ENCODE measurements around the gene ZBTB3. TPM values are rescaled to one million over a fixed set of nuclear protein-coding genes. Genes with fewer than 3 reads are reported as not detected.

The ZBTB3 gene
- total and polyA plus RNA-seq, 2 donors (not counting 3 experiments of a cell fraction or from before 2014, with no cell fraction given): 3.7 to 6.9 TPM

DNA sequence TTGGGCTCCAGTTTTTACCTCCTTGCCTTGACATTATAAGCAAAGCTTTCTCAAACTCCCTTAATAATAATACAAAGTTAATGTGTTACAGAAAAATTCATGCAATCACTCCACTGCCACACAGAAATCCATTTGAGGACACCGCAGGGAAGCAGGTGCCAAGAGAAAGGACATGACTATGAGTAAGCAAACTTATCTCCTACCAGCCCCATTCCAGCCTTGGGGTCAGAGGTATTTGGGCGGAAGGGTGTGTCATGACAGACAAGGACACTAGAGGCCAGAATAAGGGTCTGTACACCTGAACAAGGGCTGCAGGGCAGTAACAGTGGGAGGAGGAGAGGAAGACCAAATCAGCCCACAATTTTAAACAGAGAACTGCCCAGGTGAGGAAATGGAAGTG is 40.6 kb downstream of the ZBTB3 start:
- FAIRE-seq (no peak), DNase-seq (ENCODE audit: low read depth, low spot score) (no peak)
- H3K9ac ChIP-seq (replicated peaks; ENCODE audit: extremely low read depth, insufficient read depth, low read length): no peak overlapping the region
- no TSS peak for BruUV-seq (replicated peaks)
- H2AFZ ChIP-seq (ENCODE audit: low read depth, low read length): no peak overlapping the region
- no peaks in the 10 kb centered on the region for H4K20me1 ChIP-seq (replicated peaks; ENCODE audit: control insufficient read depth, extremely low read depth, insufficient read depth, low read length)
- ChIA-PET POLR2A (no interaction called here), CTCF (interaction anchor here (0.7 to 1.2 kb wide), 2 partner anchors 11 to 289 kb away, joined by 3 read pairs; no protein-coding TSS in a partner anchor)
- H3K79me2 ChIP-seq (ENCODE audit: control insufficient read depth, insufficient read depth, low read length): peaks cover 20% of the 10 kb centered on the region
- H3K4me2 ChIP-seq (ENCODE audit: insufficient read depth, low read length): no peak overlapping the region
- H3K4me1 ChIP-seq (ENCODE audit: control insufficient read depth, extremely low read depth, insufficient read depth, low read length): peaks cover 12% of the 10 kb centered on the region
- dilution Hi-C loops (cut with MboI; ENCODE audit: extremely low pct_ligation_motif_present, low sequenced_read_pairs) (no loop called here), intact Hi-C loops (cut with micrococcal nuclease) (no loop called here)
- H3K27me3 ChIP-seq (ENCODE audit: control insufficient read depth in 2 of 2, insufficient read depth in 2 of 2, low read length in 2 of 2): no peaks in the 10 kb centered on the region
- H3K9me3 ChIP-seq (replicated peaks; ENCODE audit: control insufficient read depth, insufficient read depth, low read length): no peaks in the 10 kb centered on the region
- peaks cover 31 to 39% of the 10 kb centered on the region in 2 experiments for H3K36me3 ChIP-seq (ENCODE audit: control insufficient read depth in 2 of 2, extremely low read depth in 1 of 2, insufficient read depth in 2 of 2, low read length in 2 of 2)
- no peak overlapping the region for H3K4me3 ChIP-seq (replicated peaks in 1 of 3; ENCODE audit: insufficient read depth in 1 of 3, low read depth in 1 of 3, low read length in 3 of 3)
- TF ChIP-seq FOS (IDR thresholded peaks at IDR 0.05; ENCODE audit: borderline replicate concordance, insufficient read depth, low read length): no peak
- TF ChIP-seq, protein P1, sequence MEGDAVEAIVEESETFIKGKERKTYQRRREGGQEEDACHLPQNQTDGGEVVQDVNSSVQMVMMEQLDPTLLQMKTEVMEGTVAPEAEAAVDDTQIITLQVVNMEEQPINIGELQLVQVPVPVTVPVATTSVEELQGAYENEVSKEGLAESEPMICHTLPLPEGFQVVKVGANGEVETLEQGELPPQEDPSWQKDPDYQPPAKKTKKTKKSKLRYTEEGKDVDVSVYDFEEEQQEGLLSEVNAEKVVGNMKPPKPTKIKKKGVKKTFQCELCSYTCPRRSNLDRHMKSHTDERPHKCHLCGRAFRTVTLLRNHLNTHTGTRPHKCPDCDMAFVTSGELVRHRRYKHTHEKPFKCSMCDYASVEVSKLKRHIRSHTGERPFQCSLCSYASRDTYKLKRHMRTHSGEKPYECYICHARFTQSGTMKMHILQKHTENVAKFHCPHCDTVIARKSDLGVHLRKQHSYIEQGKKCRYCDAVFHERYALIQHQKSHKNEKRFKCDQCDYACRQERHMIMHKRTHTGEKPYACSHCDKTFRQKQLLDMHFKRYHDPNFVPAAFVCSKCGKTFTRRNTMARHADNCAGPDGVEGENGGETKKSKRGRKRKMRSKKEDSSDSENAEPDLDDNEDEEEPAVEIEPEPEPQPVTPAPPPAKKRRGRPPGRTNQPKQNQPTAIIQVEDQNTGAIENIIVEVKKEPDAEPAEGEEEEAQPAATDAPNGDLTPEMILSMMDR (IDR thresholded peaks at IDR 0.05; ENCODE audit: extremely low read depth in 1 of 2, insufficient read depth in 1 of 2, low read depth in 1 of 2, low read length in 2 of 2): no peak
- no peak for TF ChIP-seq MYC (IDR thresholded peaks at IDR 0.05; ENCODE audit: low read depth, low read length)
- TF ChIP-seq POLR2A (IDR thresholded peaks at IDR 0.05; ENCODE audit: low read depth, low read length): no peak
- no peak for TF ChIP-seq GATA2 (IDR thresholded peaks at IDR 0.05; ENCODE audit: insufficient read depth, insufficient read length, low read depth, low read length)
- TF ChIP-seq POLR2AphosphoS5 (IDR thresholded peaks at IDR 0.05; ENCODE audit: insufficient read depth, low read depth, low read length): no peak
- no peak for TF ChIP-seq EZH2 (IDR thresholded peaks at IDR 0.05; ENCODE audit: borderline replicate concordance, low read depth, low read length, severe bottlenecking)
- TF ChIP-seq JUN (IDR thresholded peaks at IDR 0.05; ENCODE audit: borderline replicate concordance, insufficient read depth, insufficient read length, low read depth): no peak
- TF ChIP-seq, protein P2, sequence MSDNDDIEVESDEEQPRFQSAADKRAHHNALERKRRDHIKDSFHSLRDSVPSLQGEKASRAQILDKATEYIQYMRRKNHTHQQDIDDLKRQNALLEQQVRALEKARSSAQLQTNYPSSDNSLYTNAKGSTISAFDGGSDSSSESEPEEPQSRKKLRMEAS (IDR thresholded peaks at IDR 0.05; ENCODE audit: insufficient read depth, insufficient read length): no peak
- no peaks in the 10 kb centered on the region for H3K9me1 ChIP-seq (replicated peaks; ENCODE audit: control insufficient read depth, extremely low read depth, insufficient read depth, low read length)
- H3K27ac ChIP-seq (ENCODE audit: insufficient read depth, low read depth, low read length): no peak overlapping the region
